Kidney (tissue), 14 donors: ENCODE data around the gene PLXNB1. TPM values are rescaled to one million over a fixed set of nuclear protein-coding genes. Genes with fewer than 3 reads are reported as not detected.

Experiments
- DNase-seq, 5 donors: peaks; one replicate each; pipeline ENCODE4 v3.0.0-alpha.2; 2013 to 2020
- FAIRE-seq: peaks from 2 replicates; lab custom pipeline; 2012; peaks lifted over from hg19 to GRCh38; lab: Jason Lieb, UNC
- H3K27ac ChIP-seq, 2 donors: one replicate each; pipeline ENCODE4 v1.7.0; 2013; ENCODE audit warnings: low read depth in 2 of 2, low read length in 2 of 2, inconsistent platforms in 1 of 2
- H3K27me3 ChIP-seq: one replicate; pipeline ENCODE4 v1.7.1; 2013; ENCODE audit warnings: low read length, inconsistent platforms; ENCODE audit not compliant: control insufficient read depth, insufficient read depth
- H3K36me3 ChIP-seq, 3 donors: one replicate each; pipeline versions ENCODE4 v1.7.0 to v1.7.1; 2013; ENCODE audit warnings: low read length in 3 of 3, control low read depth in 1 of 3, inconsistent platforms in 1 of 3; ENCODE audit not compliant: insufficient read depth in 3 of 3, control insufficient read depth in 2 of 3
- H3K4me1 ChIP-seq, 3 donors: one replicate each; pipeline versions ENCODE4 v1.7.0 to v1.7.1; 2013; ENCODE audit warnings: low read length in 3 of 3, inconsistent platforms in 1 of 3, low read depth in 1 of 3; ENCODE audit not compliant: control insufficient read depth in 2 of 3, insufficient read depth in 2 of 3
- H3K4me3 ChIP-seq, 3 donors: one replicate each; pipeline versions ENCODE4 v1.7.0 to v1.8.1; 2013; ENCODE audit warnings: low read length in 3 of 3, control low read depth in 1 of 3, inconsistent platforms in 1 of 3
- H3K9ac ChIP-seq, 3 donors: one replicate each; pipeline versions ENCODE4 v1.7.0 to v1.7.1; 2013; ENCODE audit warnings: low read length in 3 of 3, control low read depth in 1 of 3, inconsistent platforms in 1 of 3
- H3K9me3 ChIP-seq, 3 donors: one replicate each; pipeline versions ENCODE4 v1.7.0 to v1.7.1; 2013; ENCODE audit warnings: low read length in 3 of 3, control low read depth in 1 of 3, inconsistent platforms in 1 of 3; ENCODE audit not compliant: control insufficient read depth in 2 of 3, insufficient read depth in 1 of 3
- intact Hi-C: fragments of 100-400 bp; cut with DNase I; formaldehyde crosslinking; loops from one replicate; pipeline ENCODE4 v1.11.1; 2022
- polyA plus RNA-seq: library from polyadenylated mRNA; stranded (reverse); fragments of 350-450 nt; fragmentation: Illumina TruSeq; extraction: RNeasy Lipid Tissue Mini Kit (QIAGEN cat#74804); gene quantifications from one replicate; pipeline ENCODE4 v1.2.3, GENCODE V29; 2014; ENCODE audit warnings: low read depth, low replicate concordance; ENCODE audit not compliant: insufficient read depth
- total RNA-seq: library from RNA; stranded (reverse); fragmentation: NEBNext Ultra II Directional; extraction: Animal tissue kit (Norgen Biotek cat#: 25700); gene quantifications from one replicate; pipeline ENCODE4 v1.2.1, GENCODE V29; 2021
- TF ChIP-seq, protein P1 (sequence below): IDR thresholded peaks from 3 replicates; pipeline ENCODE4 v1.5.1; 2012; ENCODE audit warnings: mild to moderate bottlenecking, moderate library complexity, borderline replicate concordance; ENCODE audit not compliant: insufficient read depth; ENCODE audit errors: extremely low read depth
- donor health status: control.
- donor health status: control.
- donor health status: control.
- donor health status: control.
- donor health status: control.
- donor health status: DM: yes; HTN: yes; CAD: no.
- donor health status: Normal renal cell carcinoma (clear cell type).

The PLXNB1 gene
- total and polyA plus RNA-seq, 2 donors from 2014 or later, result 101 to 224 TPM

DNA sequence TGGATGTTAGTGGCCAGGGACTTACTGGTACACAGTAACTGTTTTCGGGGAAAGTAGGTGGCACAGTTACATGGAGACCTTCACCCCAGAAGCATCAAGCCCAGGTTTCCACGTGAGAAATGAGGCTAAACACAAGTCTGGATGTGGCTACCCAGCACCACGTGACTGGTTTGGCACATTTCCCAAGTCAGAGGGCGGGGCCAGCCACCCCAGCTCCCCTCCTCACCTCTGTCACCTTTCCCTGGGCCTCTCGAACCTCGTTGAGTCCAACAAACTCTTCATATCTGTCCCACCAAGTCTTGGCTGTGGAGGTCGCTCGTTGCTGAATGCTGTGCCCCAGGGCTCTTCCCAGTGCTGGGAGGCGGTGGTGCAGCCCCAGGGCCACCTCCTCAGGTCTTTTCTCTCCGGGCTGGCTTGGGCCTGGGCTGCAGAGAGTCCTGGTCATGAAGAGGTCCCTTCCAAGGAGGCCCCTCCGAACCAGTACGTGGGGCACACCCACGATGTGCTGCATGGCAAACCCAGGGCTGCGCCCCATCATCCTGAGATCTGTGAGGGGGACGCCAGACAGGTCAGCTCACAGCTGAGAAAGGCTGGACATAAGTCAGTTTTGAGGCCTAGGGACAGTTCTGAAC lies 4.8 kb upstream of the PLXNB1 start:
- DNase-seq (no peak), FAIRE-seq (no peak)
- peaks cover 3 to 44% (median 36%) of the 10 kb centered on the region in 3 donors for H3K4me1 ChIP-seq

DNA sequence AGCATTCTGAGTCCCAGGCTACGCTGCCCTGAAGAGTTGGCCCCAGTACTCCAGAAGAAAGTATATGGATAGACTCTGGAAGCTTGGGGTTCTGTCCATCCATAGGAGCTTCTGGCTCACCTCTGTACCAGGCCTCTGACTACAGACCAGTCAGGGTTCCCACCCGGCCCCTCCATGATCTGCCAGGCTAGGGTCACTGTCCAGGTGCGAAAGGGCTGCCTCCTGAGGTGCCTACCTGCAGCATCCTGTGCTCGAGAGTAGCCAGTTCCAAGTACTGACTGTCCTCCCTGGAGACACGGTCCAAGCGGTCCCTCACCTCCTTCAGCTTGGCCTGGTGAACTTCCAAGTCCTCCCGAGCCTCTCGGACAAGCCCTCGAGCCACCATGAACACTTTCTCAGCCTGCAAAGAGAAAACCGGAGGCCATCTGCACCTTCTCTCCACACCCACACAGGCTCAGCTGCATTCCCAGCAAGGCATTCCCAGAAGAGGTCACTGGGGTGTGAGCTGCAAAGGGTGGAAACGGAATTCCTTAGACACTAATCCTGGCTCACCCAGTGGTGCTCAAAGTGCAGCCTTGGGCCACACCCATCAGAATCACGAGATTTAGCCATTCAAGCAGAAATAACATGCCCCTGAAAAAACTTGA lies 3.7 kb upstream of the PLXNB1 start:
- H3K27ac ChIP-seq, result peak overlapping the region; percentile 78 to 84
- no peaks in the 10 kb centered on the region for H3K27me3 ChIP-seq
- TF ChIP-seq, protein P1, sequence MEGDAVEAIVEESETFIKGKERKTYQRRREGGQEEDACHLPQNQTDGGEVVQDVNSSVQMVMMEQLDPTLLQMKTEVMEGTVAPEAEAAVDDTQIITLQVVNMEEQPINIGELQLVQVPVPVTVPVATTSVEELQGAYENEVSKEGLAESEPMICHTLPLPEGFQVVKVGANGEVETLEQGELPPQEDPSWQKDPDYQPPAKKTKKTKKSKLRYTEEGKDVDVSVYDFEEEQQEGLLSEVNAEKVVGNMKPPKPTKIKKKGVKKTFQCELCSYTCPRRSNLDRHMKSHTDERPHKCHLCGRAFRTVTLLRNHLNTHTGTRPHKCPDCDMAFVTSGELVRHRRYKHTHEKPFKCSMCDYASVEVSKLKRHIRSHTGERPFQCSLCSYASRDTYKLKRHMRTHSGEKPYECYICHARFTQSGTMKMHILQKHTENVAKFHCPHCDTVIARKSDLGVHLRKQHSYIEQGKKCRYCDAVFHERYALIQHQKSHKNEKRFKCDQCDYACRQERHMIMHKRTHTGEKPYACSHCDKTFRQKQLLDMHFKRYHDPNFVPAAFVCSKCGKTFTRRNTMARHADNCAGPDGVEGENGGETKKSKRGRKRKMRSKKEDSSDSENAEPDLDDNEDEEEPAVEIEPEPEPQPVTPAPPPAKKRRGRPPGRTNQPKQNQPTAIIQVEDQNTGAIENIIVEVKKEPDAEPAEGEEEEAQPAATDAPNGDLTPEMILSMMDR, result no peak
- DNase-seq (peak in 4 of 5 donors; percentile 53 to 78 (median 66)), FAIRE-seq (no peak)
- H3K4me3 ChIP-seq, result peak overlapping the region; percentile 22 to 62 (median 24)
- H3K9me3 ChIP-seq, result no peaks in the 10 kb centered on the region
- intact Hi-C loops, result loop anchor here (10.0 kb wide), 1 partner anchor 159 kb away; no protein-coding TSS in a partner anchor
- H3K4me1 ChIP-seq, result peaks cover 3 to 44% (median 32%) of the 10 kb centered on the region in 3 donors
- H3K36me3 ChIP-seq, result no peaks in the 10 kb centered on the region
- peak overlapping the region in 1 of 3 donors; percentile 17 for H3K9ac ChIP-seq

More for the DNA sequence above, 4.8 kb upstream of the PLXNB1 start:
- TF ChIP-seq, protein P1, result no peak
- peak overlapping the region; percentile 78 to 84 for H3K27ac ChIP-seq
- H3K36me3 ChIP-seq, result no peaks in the 10 kb centered on the region
- peak overlapping the region in 1 of 3 donors; percentile 63 for H3K9ac ChIP-seq
- H3K9me3 ChIP-seq, result no peaks in the 10 kb centered on the region
- H3K27me3 ChIP-seq, result no peaks in the 10 kb centered on the region
- H3K4me3 ChIP-seq, result peak overlapping the region in 1 of 3 donors; percentile 22
- intact Hi-C loops, result loop anchor here (5.0 to 10.0 kb wide), 2 partner anchors 32 to 160 kb away; no protein-coding TSS in a partner anchor

DNA sequence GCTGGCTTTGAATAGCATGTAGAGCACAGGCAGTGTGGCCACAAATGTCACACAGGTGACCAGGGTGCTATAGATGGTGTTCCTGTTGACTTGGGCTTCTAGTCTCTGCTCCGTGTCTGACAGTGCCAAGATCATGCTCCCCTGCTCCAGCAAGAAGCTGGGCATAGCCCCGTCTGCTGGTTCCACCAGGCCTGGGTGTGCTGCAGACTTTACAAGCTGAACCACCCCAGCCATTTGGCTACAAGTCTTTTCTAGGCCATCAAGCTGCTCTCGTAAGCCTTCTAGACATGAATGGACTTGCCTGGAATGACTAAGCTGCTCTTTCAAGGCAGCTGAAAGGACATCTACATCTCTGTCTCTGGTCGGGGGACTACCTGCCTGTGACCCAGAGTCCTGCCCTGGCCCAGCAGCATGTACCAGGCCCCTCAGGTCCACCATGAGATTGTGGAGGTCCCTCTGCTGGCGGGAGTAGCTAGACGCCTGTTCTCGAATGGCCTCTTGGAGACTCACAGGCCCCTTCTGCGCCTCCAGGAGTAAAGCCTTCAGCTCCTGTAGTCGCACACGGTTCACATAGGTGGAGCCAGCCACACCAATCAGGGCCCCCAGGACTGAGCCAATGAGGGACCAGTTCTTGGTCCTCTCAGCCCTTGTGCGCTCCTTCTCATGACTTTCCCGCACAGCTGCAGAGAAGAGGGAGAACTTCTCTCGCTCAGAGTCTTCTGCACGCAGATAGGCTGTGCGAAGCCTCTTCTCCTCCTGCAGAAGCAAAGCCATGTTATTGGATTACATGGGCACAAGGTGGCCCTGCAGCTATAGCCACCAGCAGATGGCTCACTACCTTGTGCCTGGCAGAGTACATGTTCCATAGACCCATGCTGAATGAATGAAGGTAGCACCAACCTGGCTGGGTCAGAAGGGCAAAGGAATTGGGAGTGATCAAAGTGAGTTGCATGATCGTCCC lies 2.8 kb upstream of the PLXNB1 start:
- Histone ChIP-seq H3K36me3 (no peaks in the 10 kb centered on the region), H3K9ac (peak overlapping the region in 1 of 3 donors; percentile 17), H3K27me3 (no peaks in the 10 kb centered on the region), H3K4me3 (peak overlapping the region in 1 of 3 donors; percentile 62), H3K27ac (peak overlapping the region; percentile 5 to 84), H3K9me3 (no peaks in the 10 kb centered on the region), H3K4me1 (peaks cover 3 to 52% (median 32%) of the 10 kb centered on the region in 3 donors)
- TF ChIP-seq, protein P1, result no peak
- DNase-seq, result peak in 1 of 5 donors; percentile 37
- FAIRE-seq, result no peak
- intact Hi-C loops, result loop anchor here (10.0 kb wide), 1 partner anchor 158 kb away; no protein-coding TSS in a partner anchor
